Measurements from ENCODE around the gene SETD4. TPM values are rescaled to one million over a fixed set of nuclear protein-coding genes. Genes with fewer than 3 reads are reported as not detected.

Gene SETD4
- total and polyA plus RNA-seq, 2 of the 13 experiments (the other 11 are each of a cell fraction or from before 2014, with no cell fraction given) = 7.1 to 14.4 TPM

DNA sequence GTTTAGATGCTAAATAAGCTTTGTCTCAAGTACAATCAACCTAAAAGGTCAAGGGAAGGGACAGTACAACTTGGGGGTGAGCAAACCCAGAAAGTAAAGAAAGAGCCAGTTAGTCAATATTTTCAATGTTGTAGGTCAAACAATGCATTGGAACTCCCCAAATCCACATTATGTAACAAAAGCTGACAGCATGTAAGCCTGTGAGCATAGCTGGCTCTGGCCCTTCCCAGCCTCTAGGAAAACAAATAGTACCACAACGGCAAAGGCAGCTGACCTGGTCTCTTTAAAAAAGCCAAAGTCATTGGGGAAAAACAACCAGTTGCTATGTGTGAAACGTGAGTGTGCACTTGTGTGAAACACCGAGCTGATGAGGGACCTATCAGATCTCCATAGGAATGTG is 12.9 kb upstream of the SETD4 start (continued):
- TF ChIP-seq, protein P1, sequence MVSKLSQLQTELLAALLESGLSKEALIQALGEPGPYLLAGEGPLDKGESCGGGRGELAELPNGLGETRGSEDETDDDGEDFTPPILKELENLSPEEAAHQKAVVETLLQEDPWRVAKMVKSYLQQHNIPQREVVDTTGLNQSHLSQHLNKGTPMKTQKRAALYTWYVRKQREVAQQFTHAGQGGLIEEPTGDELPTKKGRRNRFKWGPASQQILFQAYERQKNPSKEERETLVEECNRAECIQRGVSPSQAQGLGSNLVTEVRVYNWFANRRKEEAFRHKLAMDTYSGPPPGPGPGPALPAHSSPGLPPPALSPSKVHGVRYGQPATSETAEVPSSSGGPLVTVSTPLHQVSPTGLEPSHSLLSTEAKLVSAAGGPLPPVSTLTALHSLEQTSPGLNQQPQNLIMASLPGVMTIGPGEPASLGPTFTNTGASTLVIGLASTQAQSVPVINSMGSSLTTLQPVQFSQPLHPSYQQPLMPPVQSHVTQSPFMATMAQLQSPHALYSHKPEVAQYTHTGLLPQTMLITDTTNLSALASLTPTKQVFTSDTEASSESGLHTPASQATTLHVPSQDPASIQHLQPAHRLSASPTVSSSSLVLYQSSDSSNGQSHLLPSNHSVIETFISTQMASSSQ (IDR thresholded peaks at IDR 0.05; ENCODE audit: low read depth) = no peak
- TF ChIP-seq, protein P1 (CRISPR knock-in tag; IDR thresholded peaks at IDR 0.05; ENCODE audit: borderline replicate concordance) = no peak
- TF ChIP-seq FOXJ3 (CRISPR knock-in tag; IDR thresholded peaks at IDR 0.05; ENCODE audit: borderline replicate concordance) = peak; percentile 63; the same call in 1 of the 2 replicates
- peak; percentile 47; the same call in 1 of the 2 replicates for TF ChIP-seq SP5 (CRISPR knock-in tag; IDR thresholded peaks at IDR 0.05; ENCODE audit: borderline replicate concordance, low read depth)
- TF ChIP-seq, protein P2, sequence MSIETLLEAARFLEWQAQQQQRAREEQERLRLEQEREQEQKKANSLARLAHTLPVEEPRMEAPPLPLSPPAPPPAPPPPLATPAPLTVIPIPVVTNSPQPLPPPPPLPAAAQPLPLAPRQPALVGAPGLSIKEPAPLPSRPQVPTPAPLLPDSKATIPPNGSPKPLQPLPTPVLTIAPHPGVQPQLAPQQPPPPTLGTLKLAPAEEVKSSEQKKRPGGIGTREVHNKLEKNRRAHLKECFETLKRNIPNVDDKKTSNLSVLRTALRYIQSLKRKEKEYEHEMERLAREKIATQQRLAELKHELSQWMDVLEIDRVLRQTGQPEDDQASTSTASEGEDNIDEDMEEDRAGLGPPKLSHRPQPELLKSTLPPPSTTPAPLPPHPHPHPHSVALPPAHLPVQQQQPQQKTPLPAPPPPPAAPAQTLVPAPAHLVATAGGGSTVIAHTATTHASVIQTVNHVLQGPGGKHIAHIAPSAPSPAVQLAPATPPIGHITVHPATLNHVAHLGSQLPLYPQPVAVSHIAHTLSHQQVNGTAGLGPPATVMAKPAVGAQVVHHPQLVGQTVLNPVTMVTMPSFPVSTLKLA (IDR thresholded peaks at IDR 0.05) = no peak
- no peak for TF ChIP-seq ZZZ3 (CRISPR knock-in tag; IDR thresholded peaks at IDR 0.05; ENCODE audit: borderline replicate concordance)
- peak; percentile 92 for TF ChIP-seq PITX1 (CRISPR knock-in tag; IDR thresholded peaks at IDR 0.05)
- no peak for TF ChIP-seq HCFC1 (IDR thresholded peaks at IDR 0.05; ENCODE audit: low read depth, low read length)
- TF ChIP-seq, protein P3, sequence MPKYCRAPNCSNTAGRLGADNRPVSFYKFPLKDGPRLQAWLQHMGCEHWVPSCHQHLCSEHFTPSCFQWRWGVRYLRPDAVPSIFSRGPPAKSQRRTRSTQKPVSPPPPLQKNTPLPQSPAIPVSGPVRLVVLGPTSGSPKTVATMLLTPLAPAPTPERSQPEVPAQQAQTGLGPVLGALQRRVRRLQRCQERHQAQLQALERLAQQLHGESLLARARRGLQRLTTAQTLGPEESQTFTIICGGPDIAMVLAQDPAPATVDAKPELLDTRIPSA (CRISPR knock-in tag; IDR thresholded peaks at IDR 0.05; ENCODE audit: borderline replicate concordance) = no peak
- TF ChIP-seq NONO (IDR thresholded peaks at IDR 0.05) = no peak
- TF ChIP-seq NONO (CRISPR knock-in tag; conservative IDR thresholded peaks at IDR 0.05) = no peak
- TF ChIP-seq PPARG (CRISPR knock-in tag; conservative IDR thresholded peaks at IDR 0.05) = peak; percentile 57; the same call in 1 of the 2 replicates
- no peak for TF ChIP-seq SRF (IDR thresholded peaks at IDR 0.05; ENCODE audit: low read depth, low read length)
- no peak for TF ChIP-seq CBX1 (IDR thresholded peaks at IDR 0.05; ENCODE audit: low read depth)
- TF ChIP-seq, protein P4, sequence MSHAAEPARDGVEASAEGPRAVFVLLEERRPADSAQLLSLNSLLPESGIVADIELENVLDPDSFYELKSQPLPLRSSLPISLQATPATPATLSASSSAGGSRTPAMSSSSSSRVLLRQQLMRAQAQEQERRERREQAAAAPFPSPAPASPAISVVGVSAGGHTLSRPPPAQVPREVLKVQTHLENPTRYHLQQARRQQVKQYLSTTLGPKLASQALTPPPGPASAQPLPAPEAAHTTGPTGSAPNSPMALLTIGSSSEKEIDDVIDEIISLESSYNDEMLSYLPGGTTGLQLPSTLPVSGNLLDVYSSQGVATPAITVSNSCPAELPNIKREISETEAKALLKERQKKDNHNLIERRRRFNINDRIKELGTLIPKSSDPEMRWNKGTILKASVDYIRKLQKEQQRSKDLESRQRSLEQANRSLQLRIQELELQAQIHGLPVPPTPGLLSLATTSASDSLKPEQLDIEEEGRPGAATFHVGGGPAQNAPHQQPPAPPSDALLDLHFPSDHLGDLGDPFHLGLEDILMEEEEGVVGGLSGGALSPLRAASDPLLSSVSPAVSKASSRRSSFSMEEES (CRISPR knock-in tag; IDR thresholded peaks at IDR 0.05) = no peak
- no peak for TF ChIP-seq PTBP1 (IDR thresholded peaks at IDR 0.05; ENCODE audit: low read depth, low read length, poor library complexity, severe bottlenecking)
- no peak for TF ChIP-seq ZNF775 (CRISPR knock-in tag; IDR thresholded peaks at IDR 0.05; ENCODE audit: borderline replicate concordance)
- TF ChIP-seq, protein P5, sequence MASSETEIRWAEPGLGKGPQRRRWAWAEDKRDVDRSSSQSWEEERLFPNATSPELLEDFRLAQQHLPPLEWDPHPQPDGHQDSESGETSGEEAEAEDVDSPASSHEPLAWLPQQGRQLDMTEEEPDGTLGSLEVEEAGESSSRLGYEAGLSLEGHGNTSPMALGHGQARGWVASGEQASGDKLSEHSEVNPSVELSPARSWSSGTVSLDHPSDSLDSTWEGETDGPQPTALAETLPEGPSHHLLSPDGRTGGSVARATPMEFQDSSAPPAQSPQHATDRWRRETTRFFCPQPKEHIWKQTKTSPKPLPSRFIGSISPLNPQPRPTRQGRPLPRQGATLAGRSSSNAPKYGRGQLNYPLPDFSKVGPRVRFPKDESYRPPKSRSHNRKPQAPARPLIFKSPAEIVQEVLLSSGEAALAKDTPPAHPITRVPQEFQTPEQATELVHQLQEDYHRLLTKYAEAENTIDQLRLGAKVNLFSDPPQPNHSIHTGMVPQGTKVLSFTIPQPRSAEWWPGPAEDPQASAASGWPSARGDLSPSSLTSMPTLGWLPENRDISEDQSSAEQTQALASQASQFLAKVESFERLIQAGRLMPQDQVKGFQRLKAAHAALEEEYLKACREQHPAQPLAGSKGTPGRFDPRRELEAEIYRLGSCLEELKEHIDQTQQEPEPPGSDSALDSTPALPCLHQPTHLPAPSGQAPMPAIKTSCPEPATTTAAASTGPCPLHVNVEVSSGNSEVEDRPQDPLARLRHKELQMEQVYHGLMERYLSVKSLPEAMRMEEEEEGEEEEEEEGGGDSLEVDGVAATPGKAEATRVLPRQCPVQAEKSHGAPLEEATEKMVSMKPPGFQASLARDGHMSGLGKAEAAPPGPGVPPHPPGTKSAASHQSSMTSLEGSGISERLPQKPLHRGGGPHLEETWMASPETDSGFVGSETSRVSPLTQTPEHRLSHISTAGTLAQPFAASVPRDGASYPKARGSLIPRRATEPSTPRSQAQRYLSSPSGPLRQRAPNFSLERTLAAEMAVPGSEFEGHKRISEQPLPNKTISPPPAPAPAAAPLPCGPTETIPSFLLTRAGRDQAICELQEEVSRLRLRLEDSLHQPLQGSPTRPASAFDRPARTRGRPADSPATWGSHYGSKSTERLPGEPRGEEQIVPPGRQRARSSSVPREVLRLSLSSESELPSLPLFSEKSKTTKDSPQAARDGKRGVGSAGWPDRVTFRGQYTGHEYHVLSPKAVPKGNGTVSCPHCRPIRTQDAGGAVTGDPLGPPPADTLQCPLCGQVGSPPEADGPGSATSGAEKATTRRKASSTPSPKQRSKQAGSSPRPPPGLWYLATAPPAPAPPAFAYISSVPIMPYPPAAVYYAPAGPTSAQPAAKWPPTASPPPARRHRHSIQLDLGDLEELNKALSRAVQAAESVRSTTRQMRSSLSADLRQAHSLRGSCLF (CRISPR knock-in tag; IDR thresholded peaks at IDR 0.05; ENCODE audit: borderline replicate concordance) = no peak

Data from HepG2 (cell line).